ENCODE results near the gene GALNT15.

Gene GALNT15

DNA sequence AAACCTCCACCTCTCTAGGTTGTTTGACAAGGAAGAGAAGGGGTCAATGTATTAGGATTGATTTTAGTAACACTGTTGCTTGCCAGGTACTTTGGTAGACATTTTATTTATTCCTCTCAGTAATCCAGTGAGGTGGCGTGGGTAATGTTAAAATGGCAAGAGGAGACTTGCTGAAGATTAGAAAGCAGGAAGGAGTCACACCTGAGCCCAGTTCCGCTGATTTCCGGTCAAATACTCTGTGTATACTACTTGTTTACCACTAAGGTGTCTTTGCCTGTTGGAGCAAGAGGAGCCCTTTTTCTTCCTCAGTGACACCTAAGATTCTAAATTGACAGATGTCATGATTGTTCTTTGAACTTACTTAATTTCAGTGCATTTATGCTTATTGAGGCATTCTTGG, 92.2 kb downstream of the GALNT15 start:
- DNase-seq (ENCODE audit: low read depth), result no peak
- H3K4me3 ChIP-seq (ENCODE audit: low read depth, low read length), result no peak overlapping the region
- TF ChIP-seq, protein P1, sequence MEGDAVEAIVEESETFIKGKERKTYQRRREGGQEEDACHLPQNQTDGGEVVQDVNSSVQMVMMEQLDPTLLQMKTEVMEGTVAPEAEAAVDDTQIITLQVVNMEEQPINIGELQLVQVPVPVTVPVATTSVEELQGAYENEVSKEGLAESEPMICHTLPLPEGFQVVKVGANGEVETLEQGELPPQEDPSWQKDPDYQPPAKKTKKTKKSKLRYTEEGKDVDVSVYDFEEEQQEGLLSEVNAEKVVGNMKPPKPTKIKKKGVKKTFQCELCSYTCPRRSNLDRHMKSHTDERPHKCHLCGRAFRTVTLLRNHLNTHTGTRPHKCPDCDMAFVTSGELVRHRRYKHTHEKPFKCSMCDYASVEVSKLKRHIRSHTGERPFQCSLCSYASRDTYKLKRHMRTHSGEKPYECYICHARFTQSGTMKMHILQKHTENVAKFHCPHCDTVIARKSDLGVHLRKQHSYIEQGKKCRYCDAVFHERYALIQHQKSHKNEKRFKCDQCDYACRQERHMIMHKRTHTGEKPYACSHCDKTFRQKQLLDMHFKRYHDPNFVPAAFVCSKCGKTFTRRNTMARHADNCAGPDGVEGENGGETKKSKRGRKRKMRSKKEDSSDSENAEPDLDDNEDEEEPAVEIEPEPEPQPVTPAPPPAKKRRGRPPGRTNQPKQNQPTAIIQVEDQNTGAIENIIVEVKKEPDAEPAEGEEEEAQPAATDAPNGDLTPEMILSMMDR (IDR thresholded peaks at IDR 0.05; ENCODE audit: low read depth, low read length, missing control alignments), result no peak

DNA sequence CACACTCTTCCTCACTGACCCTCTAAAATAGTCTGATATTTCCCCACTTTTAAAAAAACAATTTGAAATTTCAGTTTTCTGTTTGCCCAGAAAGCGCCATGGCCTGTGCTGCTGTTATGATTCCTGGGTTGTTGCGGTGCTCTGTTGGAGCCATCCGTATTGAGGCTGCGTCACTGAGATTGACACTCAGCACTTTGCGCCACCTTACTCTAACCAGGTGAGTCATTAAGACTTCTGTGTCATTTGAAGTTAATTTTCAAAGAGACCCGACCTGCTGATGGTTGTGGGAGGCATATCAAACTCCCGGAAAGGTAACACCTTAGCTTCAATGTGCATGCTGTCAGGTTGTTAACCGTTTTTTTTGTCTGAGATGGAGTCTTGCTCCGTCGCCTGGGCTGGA, 96.4 kb downstream of the GALNT15 start:
- DNase-seq (ENCODE audit: low read depth), result no peak
- no peak overlapping the region for H3K4me3 ChIP-seq (ENCODE audit: low read depth, low read length)
- TF ChIP-seq, protein P1 (IDR thresholded peaks at IDR 0.05; ENCODE audit: low read depth, low read length, missing control alignments), result no peak

DNA sequence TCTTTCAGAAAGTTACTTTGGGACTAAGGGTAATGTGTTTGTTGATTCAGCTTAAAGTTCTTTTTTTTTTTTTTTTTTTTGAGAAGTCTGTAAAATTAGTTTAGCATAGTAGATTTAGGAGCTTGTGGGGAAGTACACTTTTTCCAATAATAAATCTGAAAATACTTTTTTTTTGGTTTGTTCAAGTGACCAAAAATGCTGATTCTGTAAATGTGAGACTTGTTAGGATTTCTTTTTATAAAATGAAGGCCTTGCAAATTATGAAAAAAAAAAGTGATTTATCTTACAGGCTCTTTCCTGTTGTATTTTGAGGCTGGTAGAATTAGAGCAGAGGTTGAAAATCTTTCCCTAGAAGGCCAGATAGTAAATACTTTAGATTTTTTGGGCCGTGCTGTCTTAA, 98.1 kb downstream of the GALNT15 start:
- no peak overlapping the region for H3K4me3 ChIP-seq (ENCODE audit: low read depth, low read length)
- TF ChIP-seq, protein P1 (IDR thresholded peaks at IDR 0.05; ENCODE audit: low read depth, low read length, missing control alignments), result no peak
- DNase-seq (ENCODE audit: low read depth), result no peak

DNA sequence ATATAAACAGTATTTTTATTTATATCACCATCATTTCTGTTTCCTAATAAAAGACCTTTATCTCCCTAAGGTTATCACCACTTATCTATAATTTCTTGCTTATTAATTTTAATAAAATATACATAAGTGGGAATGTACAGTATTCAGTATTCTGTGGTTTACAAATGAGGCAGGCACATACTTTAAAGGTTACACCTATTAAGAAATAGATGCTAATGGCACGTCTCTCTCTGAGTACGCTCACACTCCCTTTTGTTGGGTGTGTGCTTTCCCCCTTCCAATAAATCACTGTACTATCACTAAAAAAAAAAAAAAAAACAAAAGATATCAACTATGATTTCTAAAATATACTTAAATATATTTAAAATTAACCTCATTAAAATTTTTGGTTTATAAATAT, 99.4 kb downstream of the GALNT15 start:
- TF ChIP-seq, protein P1 (IDR thresholded peaks at IDR 0.05; ENCODE audit: low read depth, low read length, missing control alignments), result no peak
- no peak for DNase-seq (ENCODE audit: low read depth)

DNA sequence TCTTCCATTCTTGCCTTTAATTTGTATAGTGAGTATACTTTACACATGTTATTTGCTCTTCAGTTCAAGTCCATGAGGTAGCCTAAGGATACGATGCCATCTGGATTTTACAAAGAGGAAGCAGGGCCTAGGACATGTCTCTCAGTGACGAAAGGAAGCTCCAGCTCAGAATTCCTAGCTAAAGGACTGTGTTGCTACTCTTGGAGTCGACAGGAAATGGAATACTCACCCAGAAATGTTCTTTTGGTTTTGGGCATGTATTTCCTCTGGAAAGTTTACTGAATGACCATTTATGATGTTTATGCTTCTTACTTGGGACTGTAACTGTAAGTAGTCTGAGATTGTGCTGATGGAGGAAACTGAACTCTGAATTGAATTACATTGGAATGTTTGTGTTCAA, 103.0 kb downstream of the GALNT15 start:
- H3K4me3 ChIP-seq (ENCODE audit: low read depth, low read length), result no peak overlapping the region
- TF ChIP-seq, protein P1 (IDR thresholded peaks at IDR 0.05; ENCODE audit: low read depth, low read length, missing control alignments), result no peak
- no peak for DNase-seq (ENCODE audit: low read depth)

More for the DNA sequence above, 99.4 kb downstream of the GALNT15 start:
- H3K4me3 ChIP-seq (ENCODE audit: low read depth, low read length), result no peak overlapping the region

DNA sequence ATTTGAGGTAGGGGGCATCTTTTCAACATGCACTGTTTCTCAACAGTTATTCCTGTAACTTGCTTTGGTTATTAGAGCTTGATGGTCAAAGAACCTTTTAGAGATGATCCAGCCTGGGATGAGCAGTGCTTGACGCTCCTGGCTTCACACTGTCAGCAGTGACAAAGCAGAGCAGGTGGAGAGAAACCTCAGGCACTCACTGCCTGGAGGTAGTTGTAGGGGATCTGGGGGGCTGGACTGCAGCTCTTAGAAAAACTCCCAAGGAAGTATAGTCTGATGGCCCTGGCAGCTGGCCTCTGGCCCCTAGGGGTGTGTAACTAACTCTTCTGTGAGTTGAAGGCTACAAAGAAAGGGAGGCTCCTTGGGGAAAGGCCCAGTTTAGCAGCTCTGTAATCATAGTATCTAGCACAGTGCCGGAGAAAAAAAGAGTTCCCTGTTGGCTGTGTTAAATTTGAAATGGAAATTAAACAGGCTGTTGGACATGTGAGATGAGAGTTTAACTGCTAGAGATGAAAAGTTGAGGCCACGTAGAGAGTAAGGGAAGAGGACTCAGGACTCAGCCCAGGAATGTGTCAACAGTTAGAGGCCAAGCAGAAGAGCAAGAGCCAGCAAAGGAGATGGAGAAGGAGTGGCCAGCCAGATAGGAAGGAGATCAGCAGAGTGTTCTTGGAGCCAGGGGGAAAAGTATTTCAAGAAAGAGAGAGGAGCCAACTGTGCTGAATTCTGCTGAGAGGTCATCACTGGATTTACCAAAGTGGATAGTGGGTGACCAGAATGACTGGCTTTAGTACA, 104.7 kb downstream of the GALNT15 start:
- no peak overlapping the region for H3K4me3 ChIP-seq (ENCODE audit: low read depth, low read length)
- DNase-seq (ENCODE audit: low read depth), result no peak
- TF ChIP-seq, protein P1 (IDR thresholded peaks at IDR 0.05; ENCODE audit: low read depth, low read length, missing control alignments), result no peak

DNA sequence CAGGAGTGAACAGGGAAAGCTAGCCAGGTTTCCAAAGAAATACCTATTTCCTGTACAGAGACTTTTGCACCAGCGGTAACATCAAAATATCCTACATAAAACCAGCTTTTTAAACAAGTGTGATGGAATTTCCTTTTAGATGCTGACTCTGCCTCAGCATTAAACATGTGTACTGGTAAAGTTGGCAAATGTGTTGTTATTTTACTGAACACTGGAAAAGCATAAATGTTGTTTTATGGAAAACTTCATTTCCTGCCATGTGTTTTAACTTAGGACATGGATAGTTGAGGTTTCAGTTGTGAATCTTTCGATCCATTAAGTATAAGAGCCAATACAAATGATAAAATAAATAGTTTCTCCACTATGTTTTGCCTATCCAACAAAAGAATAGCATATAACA, 106.2 kb downstream of the GALNT15 start:
- TF ChIP-seq, protein P1 (IDR thresholded peaks at IDR 0.05; ENCODE audit: low read depth, low read length, missing control alignments), result no peak
- no peak for DNase-seq (ENCODE audit: low read depth)
- no peak overlapping the region for H3K4me3 ChIP-seq (ENCODE audit: low read depth, low read length)

All from GM12864 (cell line).